Left ventricle myocardium superior (tissue), 1 donor: ENCODE measurements around the gene SYT12. TPM values are rescaled to one million over a fixed set of nuclear protein-coding genes. Genes with fewer than 3 reads are reported as not detected.

Source experiments
- ATAC-seq: fragments of 200-7000 bp; cut with Tn5 transposase; one replicate; pipeline ENCODE4 v1.9.1; 2020; ENCODE audit warnings: mild to moderate bottlenecking, moderate library complexity
- DNase-seq: peaks from one replicate; pipeline ENCODE4 v3.0.0-alpha.2; 2020
- intact Hi-C: fragments of 100-400 bp; cut with micrococcal nuclease; formaldehyde crosslinking; loops from one replicate; pipeline ENCODE4 v1.11.0; 2022
- microRNA-seq: library from miRNA; unstranded; fragments of <30 nt; microRNA quantifications from one replicate; pipeline ENCODE4 v1.2.0, GENCODE V29; 2020; ENCODE audit warnings: borderline number of aligned reads
- total RNA-seq: library from RNA; stranded (reverse); fragmentation: NEBNext Ultra II Directional; extraction: Animal tissue kit (Norgen Biotek cat#: 25700); gene quantifications from one replicate; pipeline ENCODE4 v1.2.1, GENCODE V29; 2021
- donor health status: DM: no; HTN: yes; CAD: no; lungs with severe emphysema.

Gene SYT12
- total RNA-seq, 1 donor from 2014 or later: 0.37 TPM

- ATAC-seq (peak; percentile 14), DNase-seq (no peak)
- intact Hi-C loops: no loop called here
Observed at GRCh38 chr11:67076202-67076601, 53.3 kb downstream of the SYT12 start.

DNA sequence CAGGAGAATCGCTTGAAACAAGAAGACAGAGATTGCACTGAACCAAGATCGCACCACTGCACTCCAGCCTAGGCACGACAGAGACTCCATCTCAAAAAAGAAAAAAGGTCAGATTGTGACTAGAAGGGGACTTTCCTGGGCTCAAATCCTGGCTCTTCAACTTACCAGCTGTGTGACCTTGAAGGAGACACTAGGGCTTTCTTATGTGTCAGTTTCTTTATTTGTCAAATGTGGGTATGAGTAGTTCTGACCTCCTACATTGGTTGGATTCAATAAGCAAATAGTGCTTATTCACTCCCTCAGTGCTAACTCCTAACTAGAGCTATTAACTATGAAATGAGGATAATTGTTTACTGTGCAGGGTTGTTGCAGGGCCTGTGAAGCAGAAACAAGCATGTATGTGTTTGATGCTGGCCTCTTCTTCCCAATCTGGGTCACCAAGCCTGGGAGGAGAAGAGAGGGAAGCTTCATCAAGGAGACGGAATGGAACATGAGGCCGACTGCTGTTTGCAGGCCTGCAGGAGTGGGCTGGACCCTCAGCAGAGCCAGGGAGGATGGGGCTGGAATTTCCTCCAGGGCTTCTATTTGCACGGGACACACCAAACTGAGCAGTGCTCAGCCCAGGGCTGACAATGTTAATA is 56.3 kb downstream of the SYT12 start:
- intact Hi-C loops: no loop called here
- ATAC-seq: no peak
- DNase-seq: no peak

DNA sequence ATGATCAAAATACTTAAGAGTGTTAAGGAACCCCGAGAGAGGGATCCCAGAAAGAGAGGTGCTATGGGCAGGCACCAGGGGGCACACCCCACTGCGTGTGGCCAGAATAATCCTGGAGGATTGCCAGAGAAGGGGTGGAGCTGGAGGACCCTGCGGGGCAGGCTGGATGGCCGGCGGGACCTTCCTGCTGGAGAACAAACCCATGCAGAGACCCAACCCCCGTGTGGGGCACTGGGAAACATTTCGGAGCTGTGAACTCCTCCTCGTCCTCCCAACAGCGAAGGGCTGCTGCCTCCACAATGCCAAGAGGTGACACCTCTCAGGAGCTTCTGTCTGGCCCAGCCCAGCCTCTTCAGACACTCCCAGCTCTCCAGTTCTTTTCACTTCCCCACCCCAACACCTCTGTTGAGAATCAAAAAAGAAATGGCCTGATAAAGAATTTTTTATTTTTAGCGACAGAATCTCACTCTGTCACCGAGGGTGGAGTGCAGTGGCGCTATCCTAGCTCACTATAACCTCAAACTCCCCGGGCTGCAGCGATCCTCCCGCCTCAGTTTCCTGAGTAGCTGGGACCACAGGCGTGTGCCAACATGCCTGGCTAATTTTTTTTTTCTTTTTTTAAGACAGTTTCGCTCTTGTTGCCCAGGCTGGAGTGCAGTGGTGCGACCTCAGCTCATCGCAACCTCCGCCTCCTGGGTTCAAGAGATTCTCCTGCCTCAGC is 59.3 kb downstream of the SYT12 start:
- ATAC-seq (peak; percentile 62), DNase-seq (no peak)
- intact Hi-C loops: loop anchor here (10.0 kb wide), 1 partner anchor 83 kb away; no protein-coding TSS in a partner anchor

GRCh38 chr11:67083786-67084366 is 60.9 kb downstream of the SYT12 start:
- intact Hi-C loops: loop anchor here (10.0 kb wide), 1 partner anchor 81 kb away; no protein-coding TSS in a partner anchor
- ATAC-seq (no peak), DNase-seq (no peak)

DNA sequence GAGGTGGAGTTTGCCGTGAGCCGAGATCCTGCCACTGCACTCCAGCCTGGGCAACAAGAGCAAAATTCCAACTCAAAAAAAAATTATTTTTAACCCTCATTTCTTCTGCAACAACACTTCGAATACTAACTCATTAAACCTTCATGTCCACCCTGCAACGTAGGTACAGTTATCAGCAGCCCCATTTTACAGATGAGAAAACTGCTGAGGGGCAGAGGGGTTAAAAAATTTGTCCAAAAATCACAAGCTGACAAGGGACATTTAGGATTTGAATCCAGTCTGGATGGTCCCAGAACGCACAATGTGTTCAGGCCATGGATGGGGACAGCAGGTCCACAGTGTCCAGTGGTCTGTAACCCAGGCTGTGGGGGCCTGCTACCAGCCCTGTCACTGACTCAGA is 62.7 kb downstream of the SYT12 start:
- DNase-seq: no peak
- intact Hi-C loops: loop anchor here (10.0 kb wide), 1 partner anchor 79 kb away; no protein-coding TSS in a partner anchor
- ATAC-seq: no peak

GRCh38 chr11:67090717-67091116 is 67.8 kb downstream of the SYT12 start:
- intact Hi-C loops: no loop called here
- no peak for DNase-seq
- no peak for ATAC-seq

DNA sequence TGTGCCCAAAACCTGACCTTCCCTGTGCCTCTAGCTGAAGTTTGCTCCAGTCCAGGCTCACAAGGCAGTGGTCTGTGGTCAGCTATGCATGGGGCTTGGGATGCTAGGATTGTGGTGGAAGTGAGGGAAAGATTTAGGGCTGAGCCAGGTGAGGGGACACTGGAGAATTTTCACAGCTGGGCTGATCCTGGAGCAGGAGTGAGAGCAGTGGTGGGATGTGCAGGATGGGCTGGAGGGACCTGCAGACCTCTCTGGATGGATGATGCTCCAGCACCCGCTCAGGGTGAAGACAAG is 72.2 kb downstream of the SYT12 start:
- no peak for DNase-seq
- intact Hi-C loops: no loop called here

GRCh38 chr11:67098799-67099429 is 76.0 kb downstream of the SYT12 start:
- peak; percentile 60 for DNase-seq
- intact Hi-C loops: no loop called here
- ATAC-seq: peak; percentile 98

More for the DNA sequence above, 72.2 kb downstream of the SYT12 start:
- no peak for ATAC-seq

DNA sequence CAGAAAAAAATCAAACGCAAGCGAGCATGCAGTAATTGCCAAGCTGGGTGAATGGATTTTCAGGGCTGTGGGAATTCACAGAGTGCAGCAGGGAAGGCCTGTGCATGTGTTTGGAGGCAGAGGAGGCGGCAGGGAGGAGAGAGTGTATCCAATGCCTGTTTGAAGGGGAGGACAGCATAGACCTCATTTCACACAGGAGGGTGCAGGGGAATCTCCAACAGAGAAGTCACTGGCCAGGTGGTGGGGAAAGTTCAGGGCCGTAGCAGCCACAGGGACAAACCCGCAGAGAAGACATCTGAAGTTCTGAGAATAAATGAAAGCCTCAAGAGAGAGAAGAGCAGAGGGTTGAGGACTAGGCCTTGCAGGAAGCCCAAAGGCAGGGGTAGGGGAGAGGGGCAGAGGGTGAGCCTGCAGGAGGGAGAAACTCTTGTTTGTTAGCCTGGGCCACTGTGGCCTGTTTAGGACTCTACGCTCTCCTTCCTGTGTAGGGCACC is 76.9 kb downstream of the SYT12 start:
- ATAC-seq (no peak), DNase-seq (no peak)
- intact Hi-C loops: no loop called here

Small RNAs within 50 kb of the gene (microRNA-seq; reads per million reads assigned to microRNA genes)
- not detected for gene MIR6860

Other genes with a start within 250 kb of the SYT12 start
- gene RCE1, start 179.7 kb upstream of the SYT12 start, total RNA-seq: 6.5 TPM
- 17.2 TPM for gene LRFN4, start 166.1 kb upstream of the SYT12 start, total RNA-seq
- 5.2 TPM for gene PC, start 64.8 kb upstream of the SYT12 start, total RNA-seq
- gene C11orf86, start 47.8 kb upstream of the SYT12 start, total RNA-seq: not detected
- 67.6 TPM for gene RHOD, start 33.7 kb downstream of the SYT12 start, total RNA-seq
- gene KDM2A, start 96.1 kb downstream of the SYT12 start, total RNA-seq: 37.5 TPM
- 56.8 TPM for gene GRK2, start 243.3 kb downstream of the SYT12 start, total RNA-seq